Renal pelvis (tissue), 4 donors: Measurements from ENCODE around the gene GRIN2A. TPM values are rescaled to one million over a fixed set of nuclear protein-coding genes. Genes with fewer than 3 reads are reported as not detected.

Experiments
- DNase-seq: peaks from one replicate; pipeline ENCODE4 v3.0.0-alpha.2; 2013
- polyA plus RNA-seq, 3 donors: library from polyadenylated mRNA; unstranded; fragments of 120-200 nt; gene quantifications; one replicate each; pipeline ENCODE4 v1.2.1, GENCODE V29; 2013; ENCODE audit not compliant: insufficient read length in 3 of 3

GRIN2A gene
- polyA plus RNA-seq, 3 donors = 6.5 to 7.5 (median 6.6) TPM

GRCh38 chr16:9969580-9969979 lies 212.6 kb downstream of the GRIN2A start:
- DNase-seq = no peak

GRCh38 chr16:9966569-9967157 lies 215.6 kb downstream of the GRIN2A start:
- no peak for DNase-seq

GRCh38 chr16:9965079-9965478 lies 217.1 kb downstream of the GRIN2A start:
- no peak for DNase-seq

GRCh38 chr16:9964426-9964825 lies 217.8 kb downstream of the GRIN2A start:
- DNase-seq = no peak

- no peak for DNase-seq
Measured at GRCh38 chr16:9957433-9957832, 224.8 kb downstream of the GRIN2A start.

GRCh38 chr16:9957002-9957401 lies 225.2 kb downstream of the GRIN2A start:
- no peak for DNase-seq

DNA sequence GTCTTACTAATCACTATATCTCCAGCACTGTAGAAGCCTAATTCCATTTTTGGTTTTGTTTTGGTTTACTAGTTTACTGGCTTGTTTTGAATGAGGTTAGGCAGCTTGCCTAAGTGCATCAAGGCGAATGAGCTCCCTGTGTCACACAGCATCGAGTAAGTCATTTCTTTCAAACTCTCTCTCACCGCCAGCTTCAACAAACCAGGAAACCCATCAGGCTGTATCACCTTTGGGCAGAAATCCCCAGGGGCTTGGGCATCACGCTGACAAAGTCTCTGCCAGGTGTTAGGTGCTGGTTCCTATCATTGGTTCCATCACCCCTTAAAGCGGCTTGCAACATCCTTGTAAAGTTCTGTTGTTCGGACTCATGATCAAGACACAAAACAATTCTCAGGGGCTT lies 226.6 kb downstream of the GRIN2A start:
- DNase-seq = no peak

DNA sequence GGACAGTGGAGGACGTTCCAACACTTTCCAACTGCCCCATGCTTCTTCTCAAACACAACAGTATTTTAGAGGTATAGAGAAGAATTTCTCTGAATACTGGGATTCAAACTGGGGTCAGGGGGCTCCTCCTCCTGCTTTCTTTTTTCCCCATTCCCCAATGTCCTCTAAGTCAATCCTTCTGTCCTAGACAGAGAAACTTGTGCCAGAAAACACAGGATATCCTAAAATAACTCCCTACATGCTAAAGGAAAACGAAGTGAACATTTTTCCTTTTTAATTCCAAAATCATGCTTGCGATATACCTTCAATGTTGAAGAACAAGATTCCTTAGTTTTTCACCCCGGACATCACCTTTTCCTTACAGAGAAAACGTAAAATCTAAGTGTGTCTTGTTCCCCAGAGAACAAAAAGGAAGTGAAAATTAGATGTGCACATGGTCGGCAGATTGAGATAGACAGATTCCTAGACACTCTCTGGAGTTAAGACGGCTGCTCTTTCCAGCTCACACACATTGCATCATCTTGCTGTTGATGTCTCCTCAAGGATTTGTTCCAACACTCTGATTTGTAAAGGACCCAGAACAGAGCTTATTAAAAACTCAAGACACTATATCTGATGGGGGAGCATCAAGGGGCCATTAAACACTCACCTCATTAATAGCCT lies 228.2 kb downstream of the GRIN2A start:
- DNase-seq = no peak

GRCh38 chr16:9950658-9951057 lies 231.6 kb downstream of the GRIN2A start:
- DNase-seq = no peak

GRCh38 chr16:9949396-9949795 lies 232.8 kb downstream of the GRIN2A start:
- no peak for DNase-seq

GRCh38 chr16:9948933-9949332 lies 233.3 kb downstream of the GRIN2A start:
- DNase-seq = no peak

DNA sequence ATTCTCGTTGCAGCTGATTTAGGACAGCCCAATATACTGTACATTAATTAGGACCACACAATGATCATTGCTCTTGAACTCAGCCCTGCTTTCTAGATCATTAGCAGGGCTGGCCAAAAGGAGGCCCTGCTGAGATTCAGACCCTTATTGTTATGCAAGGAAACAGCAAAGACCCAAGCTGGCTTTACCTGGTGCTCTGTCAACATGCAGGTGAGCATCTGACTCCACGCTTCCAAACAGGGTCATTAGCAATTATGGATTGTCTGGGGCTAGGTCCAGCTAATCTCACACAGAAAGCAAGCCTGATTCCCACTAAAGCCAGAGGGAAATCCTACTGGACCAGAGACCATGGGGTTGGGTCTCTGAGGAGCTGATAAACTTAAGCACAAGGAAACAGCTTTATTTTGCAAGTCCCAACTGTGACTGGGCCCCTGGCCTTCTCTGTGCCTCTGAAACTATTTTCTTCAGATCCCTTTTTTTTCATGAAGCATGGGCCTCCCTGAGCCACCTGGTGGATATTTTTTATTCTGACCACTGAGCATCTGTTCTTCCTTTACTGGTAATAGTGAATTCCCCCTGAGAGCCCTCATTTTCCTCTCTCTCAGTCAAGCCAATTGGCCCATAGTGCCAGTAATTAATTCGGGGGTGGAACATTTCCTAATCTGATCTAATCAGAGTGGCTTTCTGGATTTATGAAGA lies 236.1 kb downstream of the GRIN2A start:
- no peak for DNase-seq

GRCh38 chr16:9943121-9943520 lies 239.1 kb downstream of the GRIN2A start:
- no peak for DNase-seq

DNA sequence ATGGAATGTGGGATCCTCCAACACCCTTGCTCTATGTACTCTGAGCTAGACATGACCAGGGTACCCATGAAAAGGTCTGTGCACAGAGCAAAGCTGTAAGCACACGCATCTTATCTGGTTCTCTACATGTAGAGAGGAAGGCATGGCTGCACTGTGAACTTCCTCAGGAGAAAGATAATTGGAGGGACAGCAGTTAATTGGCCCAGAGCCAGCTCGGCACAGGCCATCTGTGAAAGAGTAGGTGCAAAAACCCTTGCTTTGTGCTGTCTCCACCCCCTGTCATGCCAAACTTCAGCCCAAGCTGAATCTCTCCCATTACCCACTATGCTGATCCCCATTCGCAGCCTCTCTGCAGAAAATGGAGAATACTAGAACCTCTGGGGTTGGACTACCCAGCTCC lies 241.0 kb downstream of the GRIN2A start:
- no peak for DNase-seq

- no peak for DNase-seq
Measured at GRCh38 chr16:9934723-9935508, 247.3 kb downstream of the GRIN2A start.

- no peak for DNase-seq
Measured at GRCh38 chr16:9932919-9933653, 249.1 kb downstream of the GRIN2A start.

- no peak for DNase-seq
Measured at GRCh38 chr16:9932000-9932399, 250.2 kb downstream of the GRIN2A start.

DNA sequence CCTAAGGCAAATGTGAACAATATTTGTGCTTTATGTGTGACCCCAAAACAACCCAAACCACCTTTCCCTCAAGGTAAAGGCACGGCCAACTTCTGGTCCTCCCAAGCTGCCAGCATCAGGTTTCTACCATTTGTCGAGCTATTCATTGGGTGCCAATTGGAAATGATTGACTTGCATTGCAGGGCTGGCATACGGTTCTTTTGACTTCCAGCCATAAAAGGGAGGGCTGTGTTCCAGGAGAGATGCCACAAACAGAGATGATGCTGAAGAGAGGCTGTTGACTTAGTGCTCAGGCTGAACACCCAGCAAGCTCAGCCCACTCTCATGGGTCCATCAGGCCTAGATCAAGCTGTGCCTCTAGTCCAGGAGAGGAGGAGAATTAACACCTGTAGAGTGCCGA lies 252.4 kb downstream of the GRIN2A start:
- no peak for DNase-seq

GRCh38 chr16:9929313-9929712 lies 252.9 kb downstream of the GRIN2A start:
- no peak for DNase-seq

- DNase-seq = no peak
Measured at GRCh38 chr16:9922441-9922840, 259.8 kb downstream of the GRIN2A start.

DNA sequence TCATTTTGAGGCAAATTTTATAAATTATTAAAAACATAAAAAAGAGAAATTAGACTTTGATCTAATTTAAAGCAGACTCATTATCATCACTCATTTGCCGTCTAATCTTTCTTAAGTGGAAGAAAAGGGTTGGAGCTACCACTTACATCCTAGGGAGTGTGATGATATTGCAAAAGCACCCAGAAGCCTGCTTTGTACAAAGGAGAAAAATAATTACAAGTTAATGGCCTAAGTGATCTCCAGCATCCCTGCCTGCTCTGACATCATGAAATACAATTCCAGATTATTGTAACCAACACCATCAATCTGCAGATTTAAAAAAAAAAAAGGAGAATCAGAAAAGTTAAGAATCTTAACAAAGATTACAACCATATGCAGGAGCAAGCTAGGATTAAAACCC lies 260.2 kb downstream of the GRIN2A start:
- DNase-seq = no peak

DNA sequence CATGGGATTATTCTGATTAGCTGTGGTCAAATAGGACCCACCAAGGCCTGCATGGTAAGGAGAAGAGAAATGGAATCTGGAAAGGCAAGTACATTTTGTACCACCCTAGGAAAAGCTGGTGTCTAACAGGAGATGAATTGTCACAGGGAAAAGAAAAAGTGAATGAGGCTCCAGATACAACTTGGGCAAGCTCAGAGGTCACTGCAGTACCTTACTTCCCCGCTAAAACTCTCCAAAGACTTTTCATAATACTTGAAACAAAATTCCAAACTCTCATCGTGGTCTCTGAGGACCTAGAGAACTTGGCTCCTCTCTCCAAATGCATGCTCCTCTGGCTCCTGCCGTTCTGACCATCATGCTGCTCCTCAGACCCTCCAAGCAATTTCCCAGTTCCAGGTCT lies 262.8 kb downstream of the GRIN2A start:
- DNase-seq = no peak
